G401 (cell line): ENCODE data around the gene FOXA2. TPM values are rescaled to one million over a fixed set of nuclear protein-coding genes. Genes with fewer than 3 reads are reported as not detected.

Experiments
- DNase-seq: peaks from one replicate; pipeline ENCODE4 v3.0.0-alpha.2; 2015; ENCODE audit warnings: low spot score
- in situ Hi-C: cut with HindIII; loops from 2 replicates; pipeline ENCODE4 v1.10.0; 2016; ENCODE audit warnings: low sequenced_read_pairs, mixed read lengths
- total RNA-seq: library from RNA; depleted of rRNA; stranded (reverse); fragments of >200 nt; shearing (Covaris generic); gene quantifications from 2 replicates; pipeline ENCODE4 v1.2.3, GENCODE V29; 2014

The FOXA2 gene
- total RNA-seq, 1 experiment from 2014 or later = not detected

DNA sequence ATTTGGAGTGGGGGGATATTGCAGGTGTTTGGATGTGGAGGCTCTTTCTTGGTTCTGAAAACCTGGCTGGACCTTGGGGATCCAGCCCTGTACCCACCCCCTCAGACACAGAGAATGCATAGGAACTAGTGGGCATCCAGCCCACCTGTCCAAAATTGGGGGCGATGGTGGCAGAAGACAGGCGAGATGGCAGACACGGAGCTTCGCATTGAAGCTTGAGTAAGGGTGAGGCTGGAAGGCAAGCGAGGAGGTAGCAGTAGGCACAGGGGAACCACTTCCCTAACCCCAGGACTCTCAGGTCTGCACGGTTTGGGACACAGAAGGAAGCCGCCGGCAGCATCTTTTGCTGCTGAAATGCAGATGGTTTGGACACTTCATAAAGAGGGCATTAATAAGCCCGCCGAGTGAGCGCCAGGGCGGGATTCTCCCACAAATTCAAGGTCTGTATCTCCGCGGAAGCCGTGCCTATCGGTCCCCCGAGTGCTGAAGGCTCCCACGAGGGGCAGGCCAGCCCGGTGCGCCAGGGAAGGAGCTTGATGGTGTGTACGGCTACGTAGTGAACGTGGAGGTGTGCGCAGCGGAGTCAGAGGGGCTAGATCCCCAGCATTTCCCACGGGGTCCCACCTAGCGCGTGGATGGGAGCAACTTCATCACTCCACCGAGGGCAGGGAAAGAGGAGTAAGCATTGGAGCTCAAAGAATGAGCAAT lies 1.6 kb upstream of the FOXA2 start:
- no peak for DNase-seq
- in situ Hi-C loops = no loop called here

DNA sequence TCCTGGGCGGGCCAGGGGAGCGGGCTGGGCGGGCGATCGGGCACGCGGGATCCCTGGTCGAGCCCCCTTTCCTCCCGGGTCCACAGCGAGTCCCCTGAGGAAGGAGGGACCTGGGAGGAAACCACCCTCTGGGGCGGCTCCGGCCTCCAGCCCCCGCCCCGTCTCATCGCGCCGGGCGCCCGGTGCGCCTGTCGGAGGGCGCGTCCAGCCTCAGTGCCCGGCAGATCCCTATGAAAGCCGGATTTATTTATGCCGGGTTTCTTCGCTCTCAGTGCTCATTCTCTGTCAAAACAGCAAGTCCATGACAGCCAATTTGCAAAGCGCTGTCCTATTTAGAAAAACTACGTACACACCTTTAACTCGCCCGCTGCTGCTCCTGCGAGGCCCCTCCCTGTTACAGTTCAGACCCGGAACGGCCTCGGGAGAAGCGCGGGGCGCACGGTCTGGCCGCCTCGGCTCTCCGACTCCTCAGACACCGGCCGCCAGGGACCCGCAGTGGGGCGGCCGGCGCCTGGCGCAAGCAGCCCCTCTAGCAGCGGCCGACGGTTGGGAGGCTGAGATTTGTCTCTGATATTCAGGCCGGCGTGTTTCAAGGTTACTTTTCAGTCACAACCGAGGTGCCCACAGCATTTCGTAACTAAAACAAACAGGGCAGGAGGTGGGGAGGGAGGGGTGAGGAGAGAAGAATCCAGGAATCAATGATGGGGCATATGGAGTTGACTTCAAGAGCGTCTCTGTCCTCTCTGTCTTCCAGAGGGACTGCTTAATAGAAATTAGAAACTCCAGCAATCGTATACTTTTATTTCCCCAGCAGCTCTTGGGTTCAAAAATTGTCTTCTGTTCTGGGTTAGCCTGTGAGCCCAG lies 782 bp upstream of the FOXA2 start:
- in situ Hi-C loops = no loop called here
- DNase-seq = no peak

DNA sequence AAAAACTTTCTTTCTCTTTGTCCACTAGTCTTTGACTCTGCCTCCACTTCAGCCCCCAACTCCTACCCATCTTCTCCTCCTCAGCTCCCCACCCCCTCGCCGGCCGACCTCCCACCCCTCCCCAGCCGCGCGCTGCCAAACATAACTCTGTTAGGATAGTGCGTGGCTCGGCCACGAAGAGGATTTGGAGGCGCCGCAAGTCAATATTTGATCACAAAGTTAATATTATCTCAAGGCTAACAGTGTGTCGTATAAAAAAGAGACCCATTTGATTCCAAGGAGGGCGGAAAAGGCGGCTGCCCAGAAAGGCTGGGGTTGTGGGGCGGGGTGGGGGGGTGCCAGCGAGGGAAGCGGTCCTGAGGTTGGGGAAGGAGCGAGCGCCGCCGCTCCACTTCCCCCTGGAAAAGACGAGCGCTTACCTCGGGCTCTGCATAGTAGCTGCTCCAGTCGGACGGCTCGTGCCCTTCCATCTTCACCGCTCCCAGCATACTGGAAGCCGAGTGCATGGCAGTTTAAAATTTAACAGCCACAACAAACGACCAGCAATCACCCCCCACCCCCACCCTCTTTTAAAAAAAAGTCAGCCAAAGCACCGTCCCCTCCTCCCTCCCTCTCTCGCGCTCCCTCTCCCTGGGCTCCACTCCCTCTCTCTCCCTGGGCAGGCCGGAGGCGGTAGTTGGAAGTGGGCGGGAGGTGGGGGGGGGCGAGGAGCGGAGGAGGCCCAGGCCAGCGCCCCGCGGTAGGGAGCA lies 425 bp downstream of the FOXA2 start:
- in situ Hi-C loops = no loop called here
- no peak for DNase-seq

DNA sequence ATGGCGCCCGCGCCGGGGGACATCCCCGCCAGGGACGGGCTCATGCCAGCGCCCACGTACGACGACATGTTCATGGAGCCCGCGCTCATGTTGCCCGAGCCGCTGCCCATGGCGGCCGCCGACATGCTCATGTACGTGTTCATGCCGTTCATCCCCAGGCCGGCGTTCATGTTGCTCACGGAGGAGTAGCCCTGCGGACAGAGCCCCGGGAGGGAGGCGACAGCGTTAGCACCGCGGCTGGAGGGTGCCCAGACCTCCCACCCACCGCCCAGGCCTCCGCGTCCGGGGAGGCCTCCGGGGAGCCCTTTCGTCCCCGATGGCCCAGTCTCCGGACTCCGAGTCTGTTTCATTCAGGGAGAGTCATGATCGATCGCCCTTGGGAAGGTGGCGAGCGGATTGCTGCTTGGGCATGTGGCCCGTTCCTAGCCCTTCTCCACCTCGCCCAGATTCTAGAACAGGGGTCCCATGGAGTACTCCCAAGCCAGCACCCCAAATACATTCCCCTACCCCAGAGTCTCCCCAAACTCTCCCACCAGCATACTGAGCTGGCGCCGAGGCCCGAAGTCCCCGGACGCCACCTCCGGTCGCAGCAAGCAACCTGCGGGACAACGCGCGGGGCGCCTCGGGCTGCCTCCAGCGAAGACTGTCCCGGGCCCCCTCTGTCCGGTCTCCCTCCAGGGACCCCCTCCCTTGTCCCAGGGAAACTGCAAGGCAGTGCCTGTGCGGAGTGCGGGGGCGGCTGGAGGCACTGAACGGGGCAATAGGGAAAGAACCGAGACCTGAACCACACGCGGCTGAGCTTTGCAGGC lies 1.2 kb downstream of the FOXA2 start:
- in situ Hi-C loops = no loop called here
- DNase-seq = no peak

DNA sequence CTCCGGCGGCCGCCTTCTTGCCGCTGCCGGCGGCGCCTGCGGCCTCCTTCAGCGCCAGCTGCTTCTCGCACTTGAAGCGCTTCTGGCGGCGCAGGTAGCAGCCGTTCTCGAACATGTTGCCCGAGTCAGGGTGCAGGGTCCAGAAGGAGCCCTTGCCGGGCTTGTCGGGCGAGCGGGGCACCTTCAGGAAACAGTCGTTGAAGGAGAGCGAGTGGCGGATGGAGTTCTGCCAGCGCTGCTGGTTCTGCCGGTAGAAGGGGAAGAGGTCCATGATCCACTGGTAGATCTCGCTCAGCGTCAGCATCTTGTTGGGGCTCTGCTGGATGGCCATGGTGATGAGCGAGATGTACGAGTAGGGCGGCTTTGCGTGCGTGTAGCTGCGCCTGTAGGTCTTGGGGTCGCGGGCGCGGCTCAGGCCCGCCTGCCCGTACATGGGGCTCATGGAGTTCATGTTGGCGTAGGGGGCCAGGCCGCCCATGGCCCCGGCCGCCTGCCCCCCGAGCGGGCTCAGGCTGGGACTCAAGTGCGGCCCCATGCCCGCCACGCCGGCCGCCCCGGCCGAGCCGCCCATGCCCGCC lies 1.9 kb downstream of the FOXA2 start:
- in situ Hi-C loops = no loop called here
- DNase-seq = no peak

DNA sequence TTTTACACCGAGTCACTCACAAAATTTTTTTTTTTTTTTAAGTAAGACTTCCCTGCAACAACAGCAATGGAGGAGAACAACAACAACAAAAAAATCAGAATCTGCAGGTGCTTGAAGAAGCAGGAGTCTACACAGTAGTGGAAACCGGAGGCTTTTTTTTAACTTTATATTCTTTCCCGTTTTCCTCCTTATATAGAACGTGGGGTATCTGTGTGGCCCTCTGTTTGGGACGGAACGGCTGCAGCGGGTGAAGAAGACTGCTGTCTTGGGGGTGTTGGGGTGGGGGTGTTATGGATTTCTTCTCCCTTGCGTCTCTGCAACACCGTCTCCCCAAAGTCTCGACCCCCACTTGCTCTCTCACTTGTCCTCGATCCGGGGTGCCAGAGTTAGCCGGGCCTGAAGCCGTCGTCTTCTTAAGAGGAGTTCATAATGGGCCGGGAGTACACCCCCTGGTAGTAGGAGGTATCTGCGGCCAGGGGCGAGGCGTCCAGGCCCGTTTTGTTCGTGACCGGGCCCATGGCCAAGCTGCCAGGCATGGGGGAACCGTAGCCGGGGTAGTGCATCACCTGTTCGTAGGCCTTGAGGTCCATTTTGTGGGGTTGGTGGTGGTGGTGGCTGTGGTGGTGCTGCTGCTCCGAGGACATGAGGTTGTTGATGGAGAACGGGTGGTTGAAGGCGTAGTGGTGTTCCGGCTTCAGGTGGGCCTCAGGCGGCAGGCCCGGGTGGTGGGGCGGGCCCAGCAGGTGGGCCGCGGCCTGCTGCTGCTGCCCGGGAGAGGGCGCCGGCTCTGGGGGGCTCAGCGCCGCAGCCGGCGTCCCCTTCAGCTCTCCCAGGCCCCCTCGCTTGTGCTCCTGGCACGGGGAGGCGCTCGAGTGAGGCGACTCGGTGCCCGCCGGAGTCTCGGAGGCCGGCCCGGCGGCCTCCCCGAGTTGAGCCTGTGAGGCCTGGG lies 2.7 kb downstream of the FOXA2 start:
- in situ Hi-C loops = no loop called here
- DNase-seq = no peak

DNA sequence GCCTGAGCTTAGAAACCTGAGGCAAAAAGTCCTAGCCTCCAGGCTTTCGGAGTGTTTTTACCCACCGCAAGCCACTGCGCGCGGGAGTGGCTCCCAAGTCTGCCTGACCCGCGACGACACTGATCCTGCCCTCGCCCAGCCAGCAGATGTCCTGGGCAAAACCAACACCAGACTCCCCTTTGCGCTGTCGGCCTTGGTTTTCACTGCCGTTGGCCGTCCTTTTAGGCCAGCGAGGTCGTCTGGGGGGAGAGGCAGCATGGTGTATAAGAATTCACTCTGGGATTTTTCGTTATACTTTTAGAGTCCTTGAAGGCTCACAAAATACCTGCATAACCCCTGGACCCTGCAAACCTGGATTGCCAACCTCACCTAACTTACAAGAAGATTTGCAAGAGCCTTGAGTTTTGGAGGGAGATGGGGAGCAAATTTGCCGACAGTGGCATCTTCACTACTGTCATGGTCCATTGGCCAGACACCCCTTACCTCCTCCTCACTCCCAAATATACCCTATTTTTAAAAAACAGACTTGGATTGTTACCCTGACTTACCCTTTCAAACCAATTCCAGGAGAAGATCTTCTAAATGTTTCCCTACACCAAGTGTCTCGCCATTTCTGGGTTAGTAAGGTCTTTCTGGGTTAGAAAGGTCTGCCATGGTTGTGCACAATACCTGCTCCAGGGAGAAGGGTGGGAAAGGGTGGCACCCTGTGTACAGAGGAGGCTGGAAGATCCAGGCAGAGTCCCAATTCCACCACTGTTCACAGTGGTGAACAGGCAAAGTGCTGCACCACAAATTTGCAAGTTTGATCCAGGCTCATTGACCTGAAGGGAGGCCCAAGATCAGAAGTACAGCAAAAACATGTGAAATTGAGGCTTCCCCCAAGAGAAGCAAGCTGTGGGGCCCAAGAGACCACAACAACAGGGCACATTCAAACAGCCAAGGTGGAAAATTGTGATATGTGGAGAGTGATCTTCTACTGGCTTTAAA lies 4.4 kb downstream of the FOXA2 start:
- DNase-seq = no peak
- in situ Hi-C loops = no loop called here

DNA sequence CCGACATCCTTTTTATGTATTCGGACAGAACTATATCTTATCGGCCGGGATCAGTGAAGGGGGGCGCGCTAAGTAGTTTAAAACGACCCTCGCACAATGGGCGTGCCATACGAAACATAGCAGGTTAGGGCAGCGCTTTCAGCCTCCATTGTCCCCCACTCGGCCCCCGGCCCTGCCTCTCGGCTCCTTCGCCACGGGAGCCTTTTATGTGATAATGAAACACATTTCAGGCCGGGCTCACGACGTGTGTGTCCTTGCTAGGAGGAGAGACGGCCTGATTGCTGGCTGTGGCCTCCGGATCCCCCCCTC lies 5.3 kb downstream of the FOXA2 start:
- no peak for DNase-seq
- in situ Hi-C loops = no loop called here

DNA sequence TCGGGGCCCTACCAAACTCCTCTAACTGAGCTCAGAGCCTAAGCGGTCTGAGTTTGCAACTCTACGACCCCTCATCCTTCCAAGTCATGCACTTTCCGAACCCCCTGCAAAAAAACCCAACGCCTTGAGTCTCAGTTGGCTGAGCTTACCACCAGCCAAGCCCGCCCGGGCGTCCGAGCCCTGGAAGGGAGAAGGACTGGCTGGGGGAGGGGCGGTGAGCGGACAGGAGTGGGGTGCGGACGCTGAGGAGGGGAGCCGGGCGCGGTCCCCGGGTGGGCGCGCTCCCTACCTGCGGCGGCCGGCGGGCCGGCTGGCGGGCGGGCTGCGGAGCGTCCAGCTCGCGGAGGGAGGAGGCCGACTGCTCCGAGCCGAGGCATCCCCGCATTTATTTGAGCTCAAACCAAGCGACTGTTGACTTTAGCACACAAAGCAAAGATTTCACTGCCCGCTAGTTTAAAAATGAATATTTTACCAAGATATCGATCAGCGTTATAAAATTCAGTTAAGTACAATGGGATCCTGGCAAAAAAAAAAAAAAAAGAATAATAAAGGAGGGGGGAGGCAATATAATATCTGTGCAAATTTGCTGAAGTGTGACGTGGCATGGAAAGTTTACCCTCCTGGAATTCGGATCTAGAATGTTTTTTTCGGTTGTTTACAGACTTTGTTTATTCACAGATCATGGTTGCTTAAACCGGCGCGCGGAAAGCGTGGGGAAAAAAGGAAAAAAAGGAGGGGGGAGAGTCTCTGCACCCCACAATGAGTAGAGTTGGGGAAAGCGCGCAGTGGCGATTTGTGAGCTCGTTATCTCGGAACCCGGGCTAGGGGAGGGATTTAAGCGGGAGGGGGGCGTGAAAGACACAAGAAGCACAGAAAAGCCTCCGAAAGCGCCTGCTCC lies 5.9 kb downstream of the FOXA2 start:
- DNase-seq = no peak
- in situ Hi-C loops = no loop called here

DNA sequence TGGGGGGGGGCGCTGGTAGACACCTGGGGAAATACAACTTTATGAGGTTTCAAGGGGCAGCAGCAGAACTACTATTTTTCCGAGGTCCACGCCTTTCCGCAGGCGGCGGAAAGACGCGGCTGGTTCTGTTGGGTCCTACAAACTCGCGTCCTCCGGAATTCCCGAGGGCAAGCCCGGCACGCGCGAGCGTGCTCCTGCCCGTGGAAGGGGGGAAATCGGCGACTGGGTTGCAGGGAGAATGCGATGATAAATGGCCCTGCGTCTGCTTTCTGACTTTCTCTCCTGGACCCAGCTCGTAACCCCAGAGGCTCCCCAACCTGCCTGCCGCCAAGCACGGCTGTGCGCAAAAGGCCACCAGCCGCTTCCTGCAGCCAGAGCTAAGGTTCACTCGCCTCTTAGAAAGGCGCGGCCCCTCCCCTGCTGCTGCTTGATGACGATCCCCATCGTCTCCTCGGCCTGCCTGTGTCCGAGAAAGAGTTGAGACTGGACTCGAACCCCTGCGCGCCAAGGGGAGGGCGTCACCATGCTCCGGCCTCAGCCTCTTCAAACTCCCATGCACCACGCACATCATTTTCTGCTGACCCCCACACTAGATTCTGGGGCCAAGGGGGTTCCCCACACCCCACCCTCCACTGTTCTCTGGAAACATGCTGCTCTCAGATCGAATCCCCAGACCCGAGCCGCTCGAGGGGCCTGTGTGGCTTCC lies 6.7 kb downstream of the FOXA2 start:
- DNase-seq = no peak
- in situ Hi-C loops = no loop called here

DNA sequence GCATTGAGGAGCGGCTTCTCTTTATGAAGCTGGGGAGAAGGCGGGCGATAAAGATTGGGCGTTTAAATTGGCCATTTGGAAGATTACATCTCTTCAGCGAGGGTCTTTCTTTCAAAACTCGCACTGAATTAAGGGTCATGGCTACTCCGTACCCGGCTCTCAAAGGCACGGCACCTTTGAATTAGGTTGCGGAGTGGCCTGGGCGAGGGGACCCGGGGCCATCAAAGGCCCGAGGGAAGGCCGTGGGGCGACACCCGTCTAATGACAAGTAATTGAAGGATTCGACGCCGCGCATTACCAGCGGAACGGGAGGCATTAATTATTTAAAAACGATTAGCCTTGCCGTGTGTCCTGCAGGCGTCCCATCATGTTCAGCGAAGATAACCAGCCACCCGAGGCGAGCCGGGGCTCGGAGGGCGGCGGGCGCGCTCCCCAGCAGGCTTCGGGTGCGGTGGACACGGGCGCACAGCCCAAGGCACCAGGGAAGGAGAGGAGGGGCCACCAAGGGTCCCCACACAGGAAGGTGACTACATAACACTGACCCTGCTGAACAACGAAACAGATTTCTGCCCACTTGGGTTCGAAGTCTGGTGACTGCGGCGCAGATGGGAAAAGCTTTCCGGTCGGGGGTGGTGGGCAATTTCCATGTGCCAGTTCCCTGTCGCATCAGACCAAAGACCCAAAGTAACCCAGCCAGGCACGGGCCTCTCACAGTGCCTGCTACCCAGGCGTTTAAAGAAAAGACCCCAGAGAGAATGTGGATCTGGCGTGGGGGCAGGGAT lies 7.4 kb downstream of the FOXA2 start:
- in situ Hi-C loops = no loop called here

DNA sequence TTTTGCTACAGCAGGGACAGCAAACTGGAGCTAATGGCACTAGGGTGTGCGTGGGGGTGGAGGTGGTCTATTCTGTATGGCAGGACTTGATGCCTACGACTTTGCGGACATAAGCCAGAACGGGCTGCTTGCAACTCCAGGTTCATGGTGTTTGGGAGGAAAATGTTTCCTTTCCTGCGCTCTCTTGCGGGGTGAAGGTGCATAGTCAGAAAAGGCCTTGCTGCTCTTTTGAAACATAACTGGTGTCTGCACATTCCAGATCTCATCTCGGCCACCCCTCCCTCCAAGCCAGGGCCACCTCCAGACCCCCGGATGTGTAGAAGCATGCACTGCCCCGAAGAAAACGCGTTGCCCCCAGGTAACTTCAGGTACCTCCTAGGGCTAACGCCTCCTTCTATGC lies 8.1 kb downstream of the FOXA2 start:
- in situ Hi-C loops = no loop called here
- no peak for DNase-seq

More for the DNA sequence above, 7.4 kb downstream of the FOXA2 start:
- DNase-seq = no peak

DNA sequence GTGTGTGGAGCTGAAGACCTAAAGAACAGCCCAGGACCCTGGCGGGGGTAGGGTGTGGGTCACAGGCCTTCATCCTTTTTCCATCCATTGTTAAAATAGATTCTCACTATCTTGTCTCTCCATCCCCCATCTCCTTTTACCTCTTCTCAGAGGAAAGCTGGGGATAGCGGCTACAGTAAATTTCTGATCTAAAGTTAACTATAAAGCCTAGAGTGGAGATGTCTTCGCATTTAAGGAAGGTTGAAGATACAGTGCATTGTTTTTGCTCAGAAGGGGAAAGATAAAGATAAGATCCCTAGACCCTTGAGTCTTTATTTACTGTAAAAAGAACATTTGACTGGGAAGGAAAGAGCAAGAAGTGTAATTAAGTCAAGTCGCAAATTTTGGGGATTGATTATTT lies 8.6 kb downstream of the FOXA2 start:
- in situ Hi-C loops = no loop called here
- DNase-seq = no peak

DNA sequence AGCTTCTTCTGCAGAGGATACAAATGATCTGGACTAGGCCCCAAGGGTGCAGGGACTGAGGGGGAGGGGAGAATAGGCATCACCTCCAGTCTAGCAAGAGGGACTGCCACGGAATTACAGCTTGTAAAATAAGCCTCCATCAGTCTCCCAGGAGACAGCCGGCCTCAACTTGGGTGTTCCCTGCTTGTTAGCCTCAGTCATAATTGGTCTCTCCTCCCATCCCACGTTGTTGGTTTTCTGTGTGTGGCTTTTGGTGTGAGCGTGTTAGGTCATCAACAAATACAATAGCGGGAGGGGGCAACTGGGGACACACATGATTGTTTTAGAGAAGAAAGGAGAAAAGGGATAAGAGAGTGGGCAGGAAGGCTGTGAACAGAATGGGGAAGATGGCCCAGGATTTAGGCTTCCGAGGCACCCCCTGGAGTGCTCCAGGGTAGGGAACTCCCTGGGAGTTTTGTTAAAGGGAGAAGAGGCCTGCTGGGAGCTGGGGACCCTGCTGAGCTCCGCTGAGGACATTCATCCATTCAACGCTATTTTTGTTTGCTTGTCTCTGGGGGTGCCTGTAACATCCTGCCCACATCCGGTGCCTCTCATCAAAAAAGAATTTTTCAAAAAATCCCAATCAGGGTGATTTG lies 9.2 kb downstream of the FOXA2 start:
- no peak for DNase-seq

More for the DNA sequence above, 9.2 kb downstream of the FOXA2 start:
- in situ Hi-C loops = no loop called here
